Measurements from ENCODE around the gene RPA1.

Gene RPA1

DNA sequence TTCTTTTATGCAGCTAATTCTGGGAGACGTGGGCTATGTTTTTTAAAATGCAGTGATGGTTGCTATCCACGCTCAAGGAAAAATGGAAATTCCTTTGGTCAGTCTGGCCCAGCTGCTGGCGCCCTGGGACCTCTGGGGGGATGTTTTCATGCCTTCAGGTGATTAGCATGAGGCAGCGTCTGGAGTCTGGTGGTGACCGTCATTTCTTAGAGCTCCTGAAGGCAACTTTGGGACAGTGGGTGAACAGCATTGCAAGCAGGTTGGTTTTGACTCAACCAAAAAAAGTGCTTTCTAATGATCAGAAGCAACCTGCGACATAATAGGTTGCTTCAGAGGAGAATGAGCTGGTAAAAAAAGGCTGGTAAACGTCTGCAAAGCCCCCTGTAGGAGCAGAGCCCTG lies 82.3 kb downstream of the RPA1 start:
- DNase-seq = no peak

DNA sequence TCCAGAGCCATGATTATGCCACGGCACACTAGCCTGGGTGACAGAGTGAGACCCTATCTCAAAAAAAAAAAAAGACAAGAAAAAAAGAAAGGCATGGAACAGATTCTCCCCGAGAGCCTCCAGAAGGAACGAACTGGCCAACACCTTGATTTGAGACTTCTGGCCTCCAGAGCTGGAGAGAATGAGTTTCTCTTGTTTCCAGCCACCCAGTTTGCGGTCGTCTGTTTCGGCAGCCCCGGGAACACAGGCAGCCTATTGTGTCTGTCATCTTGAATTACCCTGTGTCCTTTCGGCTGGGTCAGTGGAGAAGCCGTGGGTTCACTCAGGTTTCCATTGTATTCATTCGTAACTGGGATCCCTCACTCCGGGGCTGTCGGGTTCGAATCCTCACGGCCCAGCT lies 83.9 kb downstream of the RPA1 start:
- no peak for DNase-seq

DNA sequence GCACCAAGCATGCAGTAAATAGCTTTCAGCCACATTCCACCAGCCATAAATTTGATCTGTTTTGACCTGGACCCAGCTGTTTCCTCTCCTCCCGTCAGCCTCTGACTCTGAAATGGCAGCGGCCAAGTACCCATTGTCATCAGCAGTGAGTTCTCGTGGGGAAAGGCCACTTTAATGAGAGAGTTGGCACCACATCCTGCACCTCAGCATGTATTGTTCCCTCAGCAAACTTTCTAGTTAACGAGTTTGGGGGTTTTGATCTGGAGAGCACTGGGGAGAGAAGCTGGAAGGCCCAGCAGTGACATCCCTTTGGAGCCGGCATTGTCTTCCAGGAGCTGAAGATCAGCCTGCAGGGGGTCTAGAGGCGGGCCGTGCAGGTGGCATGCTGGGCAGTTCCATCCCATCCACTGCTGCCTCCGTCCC lies 84.9 kb downstream of the RPA1 start:
- DNase-seq = no peak

DNA sequence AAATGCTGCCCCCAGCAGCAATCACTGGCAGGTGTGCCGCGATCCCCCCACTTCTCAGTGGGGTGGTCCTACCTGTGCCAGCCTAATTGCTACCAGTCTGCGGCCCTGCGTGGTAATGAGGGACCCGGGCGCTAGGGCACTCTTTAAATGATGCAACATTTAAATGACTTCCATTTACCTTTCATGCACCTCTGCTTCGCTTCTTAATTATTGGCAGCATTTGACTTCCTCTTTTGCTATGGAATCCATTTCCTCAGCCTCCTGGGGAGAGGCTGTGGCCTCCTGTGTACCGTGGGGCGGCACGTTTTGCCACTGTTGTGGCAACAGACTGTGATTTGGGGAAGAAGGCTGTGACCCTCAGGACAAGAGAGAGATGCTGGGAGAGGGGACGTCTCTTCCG lies 86.1 kb downstream of the RPA1 start:
- no peak for DNase-seq

DNA sequence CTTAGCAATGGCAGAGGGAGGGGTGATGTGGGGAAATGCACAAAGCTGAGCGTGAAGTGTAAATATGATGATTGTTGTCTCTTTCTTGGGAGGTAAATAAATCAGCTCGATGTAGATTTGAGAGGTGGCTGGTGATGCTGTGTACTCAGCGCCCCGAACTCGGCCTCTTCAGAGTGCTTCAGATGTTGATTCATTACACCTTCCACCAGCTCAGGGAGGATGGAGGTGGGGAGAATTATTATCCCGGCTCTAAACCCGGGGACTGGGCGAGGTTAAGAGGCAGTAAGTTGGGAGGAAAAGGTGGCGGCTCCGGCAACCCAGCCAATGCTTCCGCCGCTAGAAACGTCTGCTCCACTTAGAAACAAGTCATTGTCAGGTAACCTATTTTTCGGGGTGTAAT lies 86.5 kb downstream of the RPA1 start:
- no peak for DNase-seq

DNA sequence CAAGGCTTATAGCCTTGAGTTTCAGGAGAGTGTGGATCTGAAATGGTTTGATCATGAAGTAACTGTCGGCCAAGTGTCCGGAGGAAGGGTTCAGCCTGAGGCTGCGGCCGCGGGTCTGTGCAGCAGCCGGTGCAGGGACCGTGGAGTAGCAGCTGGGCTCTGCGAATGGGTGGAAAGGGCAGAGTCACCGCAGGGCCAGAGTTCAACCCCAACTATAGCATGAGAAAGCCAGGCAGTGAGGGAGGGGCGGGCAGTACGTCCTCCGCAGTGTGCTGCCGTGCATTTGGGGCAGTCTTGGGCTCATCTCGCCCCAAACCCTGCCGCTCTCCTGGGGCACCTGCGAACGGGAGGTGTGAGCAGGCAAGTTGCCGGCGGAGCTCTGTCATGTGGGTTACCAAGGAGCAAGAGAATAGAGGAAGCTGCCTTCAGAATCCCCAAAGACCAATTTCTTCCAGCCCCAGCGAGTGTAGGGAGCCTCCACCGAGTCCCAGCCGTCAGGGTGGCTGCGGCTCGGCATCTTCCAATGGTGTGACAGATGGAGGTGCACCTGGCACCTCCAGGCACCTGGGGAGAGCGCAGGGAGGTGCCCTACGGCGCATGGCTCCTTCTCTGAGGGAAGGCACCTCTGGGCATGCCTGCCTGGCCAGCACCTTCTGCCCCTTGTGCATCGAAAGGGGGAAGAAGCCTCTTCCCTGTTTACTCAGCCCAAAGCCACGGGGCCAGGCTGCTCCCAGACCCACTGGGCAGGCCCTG lies 87.3 kb downstream of the RPA1 start:
- no peak for DNase-seq

DNA sequence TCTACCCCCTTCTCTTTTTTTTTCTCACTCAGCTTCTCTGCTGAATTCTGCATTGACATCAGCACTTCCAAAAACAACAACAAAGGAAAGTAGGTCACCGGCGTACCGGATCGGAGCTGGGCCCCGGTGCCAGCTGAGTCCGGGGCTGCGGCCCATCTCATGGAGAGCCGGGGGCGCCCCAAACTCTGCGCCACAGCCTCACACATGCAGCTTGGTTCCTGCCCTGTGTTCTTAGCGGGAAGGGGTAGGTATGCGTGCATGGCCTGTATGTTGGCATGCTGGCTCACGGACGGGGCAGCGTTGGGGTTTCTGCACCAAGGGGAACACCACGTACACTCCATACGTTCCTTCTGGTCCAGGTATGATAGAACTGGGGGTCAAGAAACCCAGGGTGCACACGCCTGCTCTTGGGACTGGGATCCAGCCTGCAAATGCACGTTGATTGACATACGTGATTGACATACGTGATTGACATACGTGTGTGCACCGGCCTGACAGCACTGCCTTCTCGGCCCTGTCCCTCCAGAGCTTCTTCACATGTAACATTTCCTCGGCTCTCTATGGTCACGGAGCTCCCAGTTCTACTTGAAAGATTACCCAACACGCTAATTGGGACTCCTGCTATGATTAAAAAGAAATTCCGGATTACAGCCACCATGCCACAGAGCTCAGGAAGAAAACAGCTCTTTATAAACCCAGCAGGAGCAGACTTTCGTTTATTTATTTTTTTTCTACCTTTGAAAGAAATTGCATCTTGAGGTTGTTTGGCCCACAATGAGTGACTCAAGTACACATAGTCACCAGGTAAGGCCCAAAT lies 88.7 kb downstream of the RPA1 start:
- DNase-seq = no peak

DNA sequence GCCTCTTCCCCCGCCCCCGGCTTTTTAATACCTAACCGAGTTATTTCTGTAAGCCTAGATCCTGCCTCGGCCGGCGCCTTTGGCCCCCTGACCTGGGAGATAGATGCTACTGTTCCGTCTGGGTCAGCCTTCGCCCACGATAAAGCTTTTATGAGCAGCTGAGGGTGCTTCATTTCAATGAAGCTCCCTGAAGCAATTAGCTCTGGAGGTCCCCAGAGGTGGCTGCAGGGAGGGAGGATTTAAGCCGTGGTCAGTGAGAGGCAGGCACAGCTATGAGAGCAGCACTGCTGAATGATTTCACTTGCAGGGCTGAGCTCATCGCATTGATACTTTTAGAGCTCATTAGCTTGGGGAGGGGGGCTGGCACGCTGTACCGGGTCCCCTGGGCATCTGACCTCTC lies 89.4 kb downstream of the RPA1 start:
- DNase-seq = no peak

DNA sequence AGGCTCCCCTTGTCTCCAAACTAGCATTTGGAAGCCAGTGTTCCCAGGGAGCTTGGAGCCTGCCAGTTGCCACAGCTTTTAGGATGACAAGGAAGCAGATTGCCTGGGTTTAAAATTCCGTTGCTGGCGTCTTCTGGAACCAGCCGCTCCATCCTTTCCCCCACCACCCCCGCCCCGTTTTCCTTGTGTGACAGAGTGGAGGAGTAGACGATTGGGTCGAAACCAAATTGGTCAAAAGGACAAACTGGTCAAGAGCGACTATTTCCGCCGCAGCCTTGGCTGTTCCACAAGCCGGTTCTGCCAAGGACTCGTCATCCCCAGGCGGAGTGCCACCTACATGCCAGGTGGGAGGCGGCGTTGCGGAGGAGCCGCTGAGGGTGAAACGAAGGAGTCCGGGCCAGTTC lies 91.1 kb downstream of the RPA1 start:
- no peak for DNase-seq

DNA sequence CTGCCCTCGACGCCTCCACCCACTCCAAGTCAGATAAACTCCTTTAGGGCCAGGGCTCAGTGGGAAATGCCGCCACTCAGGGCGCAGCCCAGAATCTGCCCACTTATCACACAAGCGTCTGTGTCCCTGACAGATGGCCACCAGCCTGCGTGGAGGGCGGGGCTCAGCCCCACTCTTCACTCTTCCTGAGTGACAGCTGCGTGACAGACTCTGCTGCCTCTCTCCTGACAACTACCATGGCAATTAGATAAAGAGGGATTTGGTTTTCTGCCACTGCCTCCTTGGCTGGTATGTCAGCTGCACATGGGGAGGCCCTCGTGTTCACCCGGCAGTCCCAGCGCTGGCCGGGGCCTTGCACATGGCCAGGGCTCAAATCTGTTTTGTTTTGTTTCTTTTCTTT lies 99.2 kb downstream of the RPA1 start:
- no peak for DNase-seq

DNA sequence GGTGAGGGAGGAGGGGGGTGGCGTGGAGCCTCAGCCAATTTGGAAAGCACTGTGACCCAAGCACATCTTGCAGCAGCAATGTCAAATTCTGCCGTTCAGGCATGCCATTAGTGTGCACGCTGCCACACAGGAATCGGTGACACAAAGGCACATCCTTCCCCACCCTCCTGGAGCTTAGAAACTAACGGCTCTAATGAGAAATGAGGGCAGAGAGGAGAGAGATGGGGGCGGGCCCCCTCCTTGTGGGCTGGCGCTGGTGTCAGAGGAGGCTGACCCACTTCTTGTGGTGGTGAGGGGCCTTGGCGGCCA lies 100.5 kb downstream of the RPA1 start:
- DNase-seq = no peak

DNA sequence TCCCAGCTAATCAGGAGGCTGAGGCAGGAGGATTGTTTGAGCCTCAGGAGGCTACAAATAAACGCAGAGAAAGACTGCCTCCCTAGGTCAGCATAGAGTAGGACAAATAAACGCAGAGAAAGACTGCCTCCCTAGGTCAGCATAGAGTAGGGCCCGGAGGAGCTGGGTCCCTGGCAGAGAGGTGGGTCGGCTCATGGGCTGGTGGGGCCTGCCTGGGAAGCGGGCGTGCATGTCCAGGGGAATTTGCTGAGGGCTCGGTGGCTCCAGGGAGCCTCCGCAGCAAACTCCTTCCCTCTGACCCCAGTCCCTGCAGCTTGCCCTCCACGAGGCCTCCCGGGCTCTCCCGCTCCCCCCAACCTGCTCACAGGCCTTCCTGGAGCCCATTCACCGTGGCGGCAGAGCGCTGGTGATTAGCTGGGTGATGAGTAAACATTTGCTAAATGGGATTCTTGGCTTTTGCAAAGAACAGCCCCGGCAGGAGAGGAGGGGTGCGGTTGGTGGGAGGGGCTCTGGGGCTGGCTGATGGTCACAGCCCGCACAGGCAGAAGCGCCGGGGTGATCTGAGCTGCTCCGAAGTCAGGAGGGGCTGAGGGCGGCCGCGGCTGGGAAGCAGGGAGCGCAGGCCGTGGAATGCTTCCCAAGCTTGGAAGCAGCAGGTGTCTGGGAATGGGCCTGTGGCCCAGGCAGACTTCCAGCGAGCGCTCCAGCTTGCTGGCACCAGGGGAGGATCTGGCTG lies 102.2 kb downstream of the RPA1 start:
- no peak for DNase-seq

DNA sequence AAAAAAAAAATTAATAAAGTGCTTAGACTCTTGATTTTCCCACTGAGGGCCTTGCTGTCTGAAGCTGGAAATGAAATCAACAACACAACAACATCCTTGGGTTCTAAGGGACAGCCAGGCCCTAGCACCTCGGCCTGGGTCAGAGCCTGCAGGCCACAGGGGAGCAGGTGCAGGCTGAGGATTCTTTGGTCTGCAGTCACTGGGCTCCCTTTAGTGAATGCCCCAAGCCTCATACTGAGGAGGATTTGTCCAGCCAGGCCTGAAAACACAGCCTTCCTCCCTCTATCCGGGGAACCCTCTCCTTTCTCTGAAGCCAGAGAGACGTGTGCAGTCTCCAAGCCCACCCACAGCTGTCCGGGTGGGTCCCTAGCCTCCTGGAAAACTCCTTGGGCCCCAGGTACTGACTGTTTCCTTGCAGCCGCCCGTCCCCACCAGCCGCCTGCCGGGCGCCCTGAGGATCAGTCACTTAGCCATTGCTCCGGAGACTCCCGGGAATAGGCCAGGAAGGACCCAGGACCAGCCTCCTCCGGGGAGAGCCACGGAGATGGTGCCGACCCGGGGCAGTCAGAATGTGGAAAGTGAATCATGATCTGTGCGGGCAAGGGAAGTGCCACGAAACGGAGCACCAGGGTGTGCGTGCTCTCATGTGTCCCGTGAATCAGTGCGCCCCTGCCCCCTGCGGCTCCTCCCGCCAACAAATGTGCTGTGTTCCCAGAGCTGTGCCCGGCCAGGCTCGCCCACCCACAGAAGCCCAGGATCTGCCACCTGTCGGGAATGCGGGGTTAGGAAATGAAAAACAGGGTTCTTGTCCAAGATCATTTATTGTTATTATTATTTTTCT lies 104.3 kb downstream of the RPA1 start:
- no peak for DNase-seq

DNA sequence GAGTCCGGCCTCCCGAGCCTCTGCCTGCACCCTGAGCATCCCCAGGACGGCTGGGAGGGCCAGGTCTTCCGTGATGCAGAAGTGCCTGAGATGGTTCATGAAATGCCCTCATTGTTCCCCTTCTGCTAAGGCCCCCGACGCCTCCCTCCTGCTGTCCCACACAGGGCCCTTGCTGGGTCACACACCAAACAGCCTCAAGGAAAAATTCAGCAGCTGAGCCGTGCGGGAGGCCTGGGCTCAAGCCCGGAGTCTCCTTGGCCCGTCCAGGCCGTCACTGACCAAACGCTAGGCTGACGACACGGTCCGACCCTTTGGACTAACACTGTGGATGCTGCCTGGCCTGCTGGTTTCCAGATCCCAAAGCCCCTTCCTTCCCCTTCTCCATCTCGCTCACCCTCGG lies 105.1 kb downstream of the RPA1 start:
- DNase-seq = no peak

DNA sequence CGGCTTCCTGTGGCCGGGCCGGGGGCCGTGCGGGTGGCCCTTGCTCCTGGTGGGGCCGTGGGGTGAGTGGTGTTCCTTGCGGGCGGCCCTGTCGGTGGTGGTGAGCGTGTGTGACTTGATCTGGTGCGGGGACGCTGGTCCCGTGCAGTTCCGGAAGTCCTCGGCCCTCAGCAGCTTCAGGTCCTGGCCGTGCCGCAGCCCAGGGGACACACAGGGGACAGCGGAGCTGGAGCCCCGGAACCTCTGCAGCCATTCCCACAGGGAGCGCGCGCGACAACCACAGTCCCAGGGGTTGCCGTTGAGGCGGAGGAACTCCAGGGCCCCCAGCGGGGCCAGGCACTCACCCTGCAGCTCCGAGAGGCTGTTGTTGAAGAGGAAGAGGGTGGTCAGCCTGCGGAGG lies 107.0 kb downstream of the RPA1 start:
- DNase-seq = no peak

DNA sequence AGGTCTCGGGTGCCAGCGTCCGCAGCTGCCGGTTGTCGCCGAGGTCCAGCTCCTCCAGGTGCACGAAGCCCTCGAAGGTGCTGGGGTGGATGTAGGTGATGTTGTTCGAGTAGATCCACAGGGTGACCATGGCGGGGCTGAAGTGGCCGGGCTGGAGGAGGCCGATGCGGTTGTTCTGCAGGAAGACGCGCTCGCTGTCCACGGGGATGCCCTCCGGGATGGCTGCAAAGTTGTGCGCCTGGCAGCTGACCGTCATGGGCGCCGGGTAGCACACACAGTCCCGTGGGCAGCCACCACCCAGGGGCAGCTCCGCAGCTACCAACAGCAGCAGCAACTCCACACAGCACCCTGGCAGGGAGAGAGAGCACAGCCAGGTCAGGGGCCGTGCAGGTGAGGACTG lies 107.7 kb downstream of the RPA1 start:
- no peak for DNase-seq

DNA sequence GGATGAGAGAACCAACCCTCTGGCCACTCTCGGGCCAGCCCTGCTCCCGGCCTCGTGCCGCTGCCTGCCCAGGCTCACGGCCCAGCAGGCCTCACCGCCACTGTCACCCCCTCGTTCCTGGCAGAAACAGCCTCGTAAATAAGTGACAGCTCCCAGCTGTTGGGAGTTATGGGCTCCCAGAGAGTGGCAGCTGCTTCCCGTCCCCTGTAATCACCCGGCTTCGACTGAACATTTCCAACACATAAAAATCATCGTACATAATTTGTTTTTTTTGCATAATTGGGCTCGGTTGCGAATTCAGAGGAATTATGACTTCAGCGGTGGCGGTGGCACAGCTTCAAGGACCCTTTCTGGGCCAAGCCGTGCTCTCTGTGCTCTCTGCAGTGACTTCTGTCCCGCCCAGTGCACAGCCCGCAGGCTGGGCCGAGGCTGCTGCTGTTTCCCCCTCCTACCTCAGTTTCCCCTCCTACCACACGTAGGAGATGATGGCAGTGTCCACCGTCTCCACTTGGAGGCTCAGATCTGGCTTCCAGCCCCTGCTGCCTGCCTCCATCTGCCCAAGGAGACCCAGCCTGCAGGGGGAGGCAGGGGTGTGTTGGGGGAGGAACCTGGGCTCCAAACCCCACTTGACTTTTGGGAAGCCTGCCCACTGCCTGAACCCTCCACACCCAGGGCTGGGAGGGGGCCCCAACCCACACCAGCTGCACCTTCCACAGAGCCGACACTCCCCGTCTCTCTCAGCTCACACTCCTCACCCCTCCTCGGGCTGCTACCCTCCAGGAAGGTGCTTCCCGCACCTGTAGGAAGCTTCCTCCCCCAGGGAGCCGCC lies 110.4 kb downstream of the RPA1 start:
- no peak for DNase-seq

DNA sequence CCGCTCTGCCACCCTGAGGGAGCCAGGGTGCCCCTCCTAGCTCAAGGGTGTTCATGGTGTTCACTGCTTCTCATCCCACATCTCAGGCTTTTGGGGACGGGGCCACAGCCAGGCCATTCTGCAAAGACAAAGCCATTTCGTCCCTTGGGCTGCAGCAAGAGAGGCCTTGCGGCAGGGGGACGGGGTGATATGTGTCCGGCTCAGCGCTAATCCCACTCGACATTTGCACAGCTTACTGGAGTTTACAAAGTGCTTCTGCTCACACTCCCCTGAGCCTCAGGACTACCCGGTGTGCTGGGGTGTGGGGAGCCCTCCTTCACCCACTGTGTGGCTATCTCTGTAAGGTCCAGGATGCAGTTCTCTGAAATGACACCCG lies 111.0 kb downstream of the RPA1 start:
- no peak for DNase-seq

DNA sequence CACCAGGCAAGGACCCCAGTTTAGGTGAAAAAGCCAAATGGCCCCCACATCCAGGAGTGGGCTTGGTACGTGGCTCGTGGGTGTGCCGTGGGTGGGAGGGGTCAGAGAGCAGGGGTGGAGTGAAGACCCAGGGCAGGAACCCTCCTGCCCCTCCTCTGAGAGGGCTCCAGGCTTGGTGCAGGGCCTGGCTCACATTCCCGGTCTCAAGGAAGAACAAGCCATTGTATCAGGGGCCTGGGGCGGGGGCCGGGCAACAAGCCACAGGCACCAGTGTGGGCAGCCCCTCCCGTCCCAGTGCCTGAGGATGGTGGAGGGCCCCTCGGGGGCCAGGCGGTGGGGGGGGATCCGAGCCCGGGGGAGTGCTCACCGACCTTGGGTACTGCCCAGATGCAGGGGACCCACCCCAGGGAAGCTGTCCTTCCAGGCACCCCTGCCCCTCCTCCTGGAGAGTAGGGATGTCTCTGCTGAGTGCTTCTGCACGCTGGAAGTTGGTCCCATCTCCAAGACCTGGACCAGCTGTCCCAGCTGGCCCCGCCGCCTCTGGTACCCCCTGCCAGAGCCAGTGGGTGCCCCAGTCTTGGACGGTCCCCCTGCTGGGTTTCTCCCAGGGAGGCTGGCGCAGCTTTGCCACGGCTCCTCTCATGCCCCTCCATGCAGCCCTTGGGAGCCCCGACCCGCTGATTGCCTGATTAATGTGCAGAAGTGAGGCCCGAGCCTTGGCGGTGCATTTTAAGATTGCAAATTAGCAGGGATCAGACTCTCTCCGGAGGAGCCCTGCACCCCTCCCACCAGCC lies 111.7 kb downstream of the RPA1 start:
- DNase-seq = no peak

DNA sequence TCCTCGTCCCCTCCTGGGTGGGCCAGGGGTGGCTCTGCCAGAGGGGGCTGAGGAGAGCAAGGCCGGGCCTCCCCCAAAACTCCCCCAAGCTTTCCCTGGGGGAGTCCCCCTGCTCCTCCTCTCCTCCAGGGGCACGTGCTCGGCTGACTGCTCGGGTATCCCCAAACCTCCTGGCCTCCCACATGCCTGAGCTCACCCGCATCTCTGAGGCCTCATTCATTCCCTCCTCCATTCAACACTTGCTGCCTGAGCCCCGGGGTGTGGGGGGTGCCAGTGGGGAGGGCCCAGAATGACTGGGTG lies 112.2 kb downstream of the RPA1 start:
- no peak for DNase-seq

DNA sequence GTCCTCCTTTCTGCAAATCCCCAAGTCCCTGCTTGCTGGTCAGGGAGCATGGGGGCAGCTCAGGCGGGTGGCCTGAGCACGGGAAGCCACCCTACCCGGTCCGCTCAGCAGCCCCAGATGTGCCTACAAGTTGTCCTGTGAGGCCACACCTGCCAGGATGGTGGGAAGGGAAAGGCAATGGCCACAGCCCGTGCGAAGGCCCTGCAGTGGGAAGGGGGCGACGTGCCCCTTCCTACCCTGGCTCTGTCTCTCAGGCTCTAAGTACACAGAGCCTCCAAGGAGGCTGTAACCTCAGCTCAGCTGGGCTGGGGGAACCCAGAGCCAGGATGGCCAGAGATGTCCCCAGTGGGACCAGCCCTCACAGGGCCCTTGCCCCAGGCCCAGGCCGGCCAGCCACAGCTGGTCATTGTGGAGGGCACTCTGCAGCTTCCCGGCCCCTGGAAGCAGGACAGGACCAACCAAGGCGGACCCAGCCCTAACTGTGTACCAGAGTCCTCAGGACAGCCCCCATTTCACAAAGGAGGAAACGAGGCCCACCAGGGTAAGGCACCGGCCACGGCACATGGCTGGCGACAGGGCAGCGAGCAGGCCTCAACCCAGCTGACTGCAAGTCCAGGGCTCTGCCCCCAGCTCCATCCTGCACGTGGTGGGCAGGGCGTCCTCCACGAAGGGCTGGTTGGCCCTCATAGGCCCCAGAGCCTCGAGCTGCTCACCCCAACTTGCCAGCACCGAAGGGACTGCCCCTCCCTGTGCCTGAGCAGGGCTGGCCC lies 113.0 kb downstream of the RPA1 start:
- no peak for DNase-seq
